Large intestine (tissue), 12 donors: ENCODE measurements around the gene CTSF. TPM values are rescaled to one million over a fixed set of nuclear protein-coding genes. Genes with fewer than 3 reads are reported as not detected.
"Not testable (repeated sequence)": the region's sequence is repeated elsewhere in the genome, so short reads cannot be mapped to it uniquely, and the experiment has no call there.

Experiments
- DNase-seq, 2 donors: peaks; one replicate each; pipeline versions ENCODE4 v3.0.0 to v3.0.0-alpha.2; 2013
- H3K27ac ChIP-seq: one replicate; pipeline ENCODE4 v1.5.1; 2013; ENCODE audit warnings: low read length
- H3K27me3 ChIP-seq: 2 replicates; pipeline ENCODE4 v1.6.1; 2013; ENCODE audit warnings: low read length; ENCODE audit not compliant: control insufficient read depth, insufficient read depth
- H3K36me3 ChIP-seq: 2 replicates; pipeline ENCODE4 v1.6.1; 2013; ENCODE audit warnings: low read length; ENCODE audit not compliant: control insufficient read depth, insufficient read depth
- H3K4me1 ChIP-seq: one replicate; pipeline ENCODE4 v1.6.1; 2013; ENCODE audit warnings: low read length; ENCODE audit not compliant: control insufficient read depth, insufficient read depth
- H3K4me3 ChIP-seq: one replicate; pipeline ENCODE4 v1.5.1; 2013; ENCODE audit warnings: low read length
- H3K9me3 ChIP-seq: one replicate; pipeline ENCODE4 v1.6.1; 2013; ENCODE audit warnings: mild to moderate bottlenecking, low read depth, low read length, moderate library complexity; ENCODE audit not compliant: control insufficient read depth
- WGBS: methylation state at CpG from one replicate; pipeline ENCODE4 v1.1.5; 2013; ENCODE audit warnings: low lambda C conversion rate; ENCODE audit not compliant: insufficient coverage; 5-methylcytosine and 5-hydroxymethylcytosine counted together
- long read RNA-seq, 11 donors: transcript quantifications; one replicate each; lab custom pipeline, GENCODE V29; 2026
- polyA plus RNA-seq: library from polyadenylated mRNA; unstranded; fragments of 120-200 nt; gene quantifications from one replicate; pipeline ENCODE4 v1.2.1, GENCODE V29; 2013

Gene CTSF
- 11.9 TPM for polyA plus RNA-seq
- long read RNA-seq, donor 1, transcript CTSF-201 (13 exons, 2,035 nt): major isoform, 12 of 12 reads
- long read RNA-seq, donor 1, partial matches to known transcripts: 0 of 12 reads
- long read RNA-seq, donor 1, other reads (novel, unspliced or antisense): 0 of 12 reads
- long read RNA-seq, donor 2, transcript CTSF-201 (13 exons, 2,035 nt): major isoform, 11 of 17 reads
- long read RNA-seq, donor 2, partial matches to known transcripts: 6 of 17 reads
- long read RNA-seq, donor 2, other reads (novel, unspliced or antisense): 0 of 17 reads
- long read RNA-seq, donor 3: 0 reads
- long read RNA-seq, donor 4: 0 reads
- long read RNA-seq, donor 5, transcript CTSF-201 (13 exons, 2,035 nt): major isoform, 7 of 7 reads
- long read RNA-seq, donor 5, partial matches to known transcripts: 0 of 7 reads
- long read RNA-seq, donor 5, other reads (novel, unspliced or antisense): 0 of 7 reads
- long read RNA-seq, donor 6, partial matches to known transcripts: 0 of 3 reads
- long read RNA-seq, donor 6, other reads (novel, unspliced or antisense): 0 of 3 reads
- long read RNA-seq, donor 7, partial matches to known transcripts: 0 of 3 reads
- long read RNA-seq, donor 7, other reads (novel, unspliced or antisense): 0 of 3 reads
- long read RNA-seq, donor 8, transcript CTSF-201 (13 exons, 2,035 nt): major isoform, 6 of 6 reads
- long read RNA-seq, donor 8, partial matches to known transcripts: 0 of 6 reads
- long read RNA-seq, donor 8, other reads (novel, unspliced or antisense): 0 of 6 reads
- long read RNA-seq, donor 9, transcript CTSF-201 (13 exons, 2,035 nt): major isoform, 9 of 9 reads
- long read RNA-seq, donor 9, partial matches to known transcripts: 0 of 9 reads
- long read RNA-seq, donor 9, other reads (novel, unspliced or antisense): 0 of 9 reads
- long read RNA-seq, donor 10, transcript CTSF-201 (13 exons, 2,035 nt): major isoform, 8 of 8 reads
- long read RNA-seq, donor 10, partial matches to known transcripts: 0 of 8 reads
- long read RNA-seq, donor 10, other reads (novel, unspliced or antisense): 0 of 8 reads
- long read RNA-seq, donor 11, transcript CTSF-201 (13 exons, 2,035 nt): major isoform, 8 of 9 reads
- long read RNA-seq, donor 11, partial matches to known transcripts: 0 of 9 reads
- long read RNA-seq, donor 11, other reads (novel, unspliced or antisense): 0 of 9 reads

DNA sequence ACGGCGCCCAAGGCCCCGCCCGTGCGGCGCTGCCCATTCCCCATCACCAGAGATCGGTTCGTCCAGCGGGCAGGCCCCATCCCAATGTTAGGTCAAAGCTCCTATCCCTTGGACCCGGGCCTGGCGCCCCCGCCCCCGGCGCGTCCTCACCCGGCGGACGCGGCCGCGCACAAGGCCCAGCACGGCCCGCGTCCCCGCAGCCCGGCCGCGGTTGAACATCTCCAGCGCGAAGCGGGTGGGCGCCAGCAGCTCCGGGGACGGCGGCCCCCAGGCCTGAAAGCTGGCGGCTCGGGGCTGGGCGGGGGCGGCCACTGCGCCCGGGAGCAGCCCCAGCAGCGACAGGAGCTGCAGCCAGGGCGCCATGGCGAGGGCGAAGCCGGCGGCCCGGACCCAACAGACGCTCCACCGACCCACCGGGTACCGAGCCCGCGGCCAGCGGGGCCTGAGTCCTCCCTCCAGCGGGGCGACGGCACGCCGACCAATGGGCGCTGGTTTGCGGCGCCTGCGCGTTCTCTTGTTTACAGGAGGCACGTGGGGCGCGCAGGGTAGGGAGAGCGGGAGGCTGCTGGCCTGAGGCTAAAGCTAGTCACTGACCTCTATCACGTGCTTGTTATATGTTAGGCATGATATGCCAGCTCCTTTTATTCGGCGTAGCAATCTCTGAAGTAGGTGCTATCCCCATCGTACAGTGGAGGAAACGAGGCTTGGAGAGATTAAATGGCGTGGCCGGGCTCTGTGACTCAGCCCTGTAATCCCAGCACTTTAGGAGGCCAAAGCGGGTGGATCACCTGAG, at the start of gene CTSF:
Gene CTSF (minus strand): TSS at position 483 of the 793 bp plus-strand sequence. CDS start 120 bp downstream, at position 363.
- peak within 1 kb of the TSS; percentile 23 for H3K4me3 ChIP-seq
- no CpG with 5 or more reads among the region's 77 CpGs for WGBS
- peak; percentile 56 to 72 for DNase-seq

DNA sequence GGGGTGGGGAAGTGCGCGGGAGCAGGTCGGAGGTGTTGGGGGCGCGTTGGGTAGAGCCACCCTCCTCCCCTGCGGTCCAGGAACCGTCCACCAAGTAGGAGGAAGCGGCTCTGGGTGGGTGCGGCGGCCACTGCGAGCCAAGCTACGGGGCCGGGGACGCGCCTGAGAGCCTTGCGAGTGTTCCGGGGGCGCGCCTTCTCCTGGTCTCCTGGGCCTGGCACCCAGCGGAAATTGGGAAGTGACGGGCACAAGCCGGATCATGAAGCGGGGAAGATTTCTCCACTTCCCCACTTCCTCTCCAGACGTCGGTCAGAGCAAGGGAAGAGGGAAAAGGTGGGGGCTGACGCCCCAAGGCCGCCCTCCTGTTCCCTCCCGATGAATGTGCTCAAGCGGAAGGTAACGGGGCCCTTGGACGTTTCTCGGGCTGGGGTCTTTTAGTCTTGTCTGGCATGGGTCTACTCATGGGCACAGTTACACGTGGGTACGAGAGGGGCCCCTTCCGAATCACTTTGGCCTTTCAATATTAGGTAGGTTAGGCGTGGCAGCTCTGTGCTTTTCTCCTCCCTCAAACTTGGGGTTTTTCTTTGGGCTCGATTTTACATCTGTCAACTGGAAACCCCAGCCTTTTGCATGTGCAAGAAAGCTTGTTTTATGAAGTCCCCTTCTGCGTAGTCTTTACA, 48.9 kb upstream of the CTSF start:
- peaks cover 15% of the 10 kb centered on the region for H3K4me1 ChIP-seq

More for the DNA sequence above, at the start of gene CTSF:
- Histone ChIP-seq H3K36me3 (no peaks in the 10 kb centered on the region), H3K9me3 (peaks cover 2% of the 10 kb centered on the region), H3K4me1 (no peaks in the 10 kb centered on the region), H3K27me3 (peaks cover 18% of the 10 kb centered on the region), H3K27ac (no peak within 1 kb of the TSS)

GRCh38 chr11:66616379-66617154, 48.2 kb upstream of the CTSF start, which contains the start of gene RBM14:
RBM14 (plus strand) TSS chr11:66616630; CDS start chr11:66616721, 91 bp downstream.
- Histone ChIP-seq H3K4me1 (peaks cover 15% of the 10 kb centered on the region), H3K9me3 (no peaks in the 10 kb centered on the region), H3K36me3 (peaks cover 9% of the 10 kb centered on the region), H3K4me3 (peak within 1 kb of the TSS; percentile 82), H3K27me3 (no peaks in the 10 kb centered on the region), H3K27ac (peak within 1 kb of the TSS; percentile 98)
- peak; percentile 99 to 100 for DNase-seq
- no CpG with 5 or more reads among the region's 90 CpGs for WGBS

More for the DNA sequence above, 48.9 kb upstream of the CTSF start:
- H3K9me3 ChIP-seq: no peaks in the 10 kb centered on the region
- peaks cover 9% of the 10 kb centered on the region for H3K36me3 ChIP-seq
- H3K4me3 ChIP-seq: peak overlapping the region; percentile 82
- no CpG with 5 or more reads among the region's 38 CpGs for WGBS
- peak overlapping the region; percentile 98 for H3K27ac ChIP-seq
- no peaks in the 10 kb centered on the region for H3K27me3 ChIP-seq
- DNase-seq: no peak

DNA sequence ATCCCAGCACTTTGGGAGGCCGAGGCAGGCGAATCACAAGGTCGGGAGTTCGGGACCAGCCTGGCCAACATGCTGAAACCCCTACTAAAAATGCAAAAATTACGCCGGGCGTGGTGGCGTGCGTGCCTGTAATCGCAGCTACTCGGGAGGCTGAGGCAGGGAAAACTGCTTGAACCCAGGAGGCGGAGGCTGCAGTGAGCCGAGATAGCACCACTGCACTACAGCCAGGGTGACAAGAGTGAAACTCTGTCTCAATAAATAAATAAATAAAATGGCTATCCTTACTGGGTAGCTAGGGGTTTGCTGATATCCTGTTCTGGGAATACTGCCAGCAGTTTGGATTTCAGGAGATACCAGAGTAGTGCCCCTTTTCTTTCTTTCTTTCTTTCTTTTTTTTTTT, 45.7 kb upstream of the CTSF start:
- H3K9me3 ChIP-seq: no peaks in the 10 kb centered on the region
- H3K4me3 ChIP-seq: no peak overlapping the region
- H3K4me1 ChIP-seq: peaks cover 12% of the 10 kb centered on the region
- WGBS: 100% methylated on average over 1 of the region's 13 CpGs
- H3K27ac ChIP-seq: no peak overlapping the region
- no peak for DNase-seq
- no peaks in the 10 kb centered on the region for H3K27me3 ChIP-seq
- no peaks in the 10 kb centered on the region for H3K36me3 ChIP-seq

- H3K27ac ChIP-seq: no peak overlapping the region
- no peaks in the 10 kb centered on the region for H3K9me3 ChIP-seq
- WGBS: no CpG with 5 or more reads among the region's 1 CpG
- H3K4me3 ChIP-seq: no peak overlapping the region
- peaks cover 1% of the 10 kb centered on the region for H3K4me1 ChIP-seq
- no peaks in the 10 kb centered on the region for H3K27me3 ChIP-seq
- no peaks in the 10 kb centered on the region for H3K36me3 ChIP-seq
- DNase-seq: no peak
These were observed 44.1 kb upstream of the CTSF start for GRCh38 chr11:66612458-66612857.

DNA sequence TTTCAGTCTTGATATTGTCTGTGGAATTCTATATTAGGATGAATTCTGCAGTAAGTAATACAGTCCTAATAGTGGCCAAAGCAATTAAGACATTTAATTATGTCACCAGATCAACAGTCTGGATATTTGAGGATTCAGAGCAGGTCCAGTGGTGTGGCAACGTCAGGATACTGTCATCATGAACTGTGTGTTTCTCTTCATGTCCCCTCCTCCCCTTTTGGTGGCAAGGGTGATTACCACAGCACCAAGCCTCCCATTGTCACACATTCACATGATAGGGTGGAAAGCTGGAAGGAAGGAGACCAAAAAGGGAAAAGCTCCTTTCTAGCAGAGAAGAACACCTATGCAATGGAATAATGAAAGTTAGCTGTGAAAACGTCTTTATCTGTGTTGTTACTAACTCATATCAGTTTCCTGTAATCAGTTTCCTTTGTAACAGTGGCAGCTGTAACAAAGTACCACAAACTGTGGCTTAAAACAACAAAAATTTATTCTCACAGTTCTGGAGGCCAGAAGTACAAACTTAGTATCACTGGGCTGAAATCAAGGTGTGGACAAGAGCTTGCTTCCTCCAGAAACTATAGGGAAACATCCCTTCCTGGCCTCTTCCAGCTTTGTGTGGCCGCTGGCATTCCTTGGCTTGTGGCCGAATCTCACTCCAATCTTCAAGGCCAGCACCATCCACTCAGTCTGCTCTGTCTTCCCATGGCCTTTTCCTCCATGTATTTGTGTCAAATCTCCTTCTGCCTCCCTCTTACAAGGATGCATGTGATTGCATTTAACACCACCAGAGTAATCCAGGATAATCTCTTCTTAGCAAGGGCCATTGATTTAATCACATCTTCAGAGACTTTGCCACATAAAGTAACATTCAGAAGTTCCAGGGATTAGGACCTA, 41.6 kb upstream of the CTSF start:
- H3K9me3 ChIP-seq: no peaks in the 10 kb centered on the region
- no peak overlapping the region for H3K27ac ChIP-seq
- H3K36me3 ChIP-seq: peaks cover 14% of the 10 kb centered on the region
- no peak for DNase-seq
- H3K4me1 ChIP-seq: peaks cover 9% of the 10 kb centered on the region
- no peaks in the 10 kb centered on the region for H3K27me3 ChIP-seq
- 100% methylated on average over 2 of the region's 4 CpGs for WGBS
- H3K4me3 ChIP-seq: no peak overlapping the region

DNA sequence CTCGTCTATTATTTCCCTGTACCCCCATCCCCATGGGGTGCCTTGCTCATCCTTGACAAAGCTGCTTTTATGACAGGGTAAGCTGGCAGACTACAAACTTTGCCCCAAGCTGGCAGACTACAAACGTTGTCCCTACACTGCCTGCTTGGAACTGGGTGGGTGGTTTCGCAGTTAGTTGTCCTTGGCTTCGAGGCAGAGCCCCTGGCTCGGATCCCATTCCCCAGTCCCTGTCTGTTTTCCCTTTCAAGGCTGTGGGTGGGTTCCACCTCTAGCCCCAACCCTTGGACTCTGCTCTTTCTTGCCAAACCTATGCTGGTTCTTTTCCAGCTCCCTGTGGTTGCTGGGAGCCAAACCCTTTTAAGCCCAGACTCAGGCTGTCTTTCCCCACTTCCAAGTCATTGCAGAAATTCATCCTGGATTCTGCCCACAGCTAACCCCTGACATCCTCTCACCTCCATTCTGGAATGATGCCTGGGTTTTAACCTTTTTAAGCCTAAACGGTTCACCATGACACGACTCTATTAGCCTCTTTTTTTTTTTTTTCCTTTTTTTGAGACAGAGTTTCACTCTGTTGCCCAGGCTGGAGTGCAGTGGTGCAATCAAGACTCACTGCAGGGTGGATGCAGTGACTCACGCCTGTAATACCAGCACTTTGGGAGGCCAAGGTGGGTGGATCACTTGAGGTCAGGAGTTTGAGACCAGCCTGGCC, 38.9 kb upstream of the CTSF start:
- H3K9me3 ChIP-seq: no peaks in the 10 kb centered on the region

GRCh38 chr11:66606608-66607007, 38.2 kb upstream of the CTSF start:
- WGBS: no CpG with 5 or more reads among the region's 3 CpGs
- DNase-seq, H3K9me3 ChIP-seq: not testable (repeated sequence)

More for the DNA sequence above, 38.9 kb upstream of the CTSF start:
- WGBS: 60% methylated on average over 1 of the region's 8 CpGs
- H3K4me3 ChIP-seq: no peak overlapping the region
- H3K27ac ChIP-seq: no peak overlapping the region
- peaks cover 30% of the 10 kb centered on the region for H3K36me3 ChIP-seq
- no peaks in the 10 kb centered on the region for H3K27me3 ChIP-seq
- H3K4me1 ChIP-seq: peaks cover 9% of the 10 kb centered on the region
- DNase-seq: peak in 1 of 2 donors; percentile 62

More at GRCh38 chr11:66606608-66607007, 38.2 kb upstream of the CTSF start:
- H3K36me3 ChIP-seq: peaks cover 35% of the 10 kb centered on the region
- H3K4me3 ChIP-seq, H3K27me3 ChIP-seq, H3K27ac ChIP-seq, H3K4me1 ChIP-seq: not testable (repeated sequence)
